ENCODE measurements around the gene FYB1.

GRCh38 chr5:39167972-39168342, 51.4 kb downstream of the FYB1 start:
- TF ChIP-seq CTCF (conservative IDR thresholded peaks at IDR 0.05) (no peak), ZFX (IDR thresholded peaks at IDR 0.05) (no peak)

All from C4-2B (cell line).